ENCODE data around the gene SLA2.
"Not testable (repeated sequence)": the region's sequence is repeated elsewhere in the genome, so short reads cannot be mapped to it uniquely, and the experiment has no call there.

The SLA2 gene

GRCh38 chr20:36645353-36645752 lies 643 bp downstream of the SLA2 start:
- DNase-seq (ENCODE audit: low read depth in 3 of 3) = no peak

- peak in 2 of 3 donors; percentile 42 to 54 for DNase-seq (ENCODE audit: low read depth in 3 of 3)
Measured at GRCh38 chr20:36644706-36645095, 1.3 kb downstream of the SLA2 start.

- DNase-seq (ENCODE audit: low read depth in 3 of 3) = peak; percentile 29 to 48 (median 45)
Measured at GRCh38 chr20:36644032-36644705, 1.8 kb downstream of the SLA2 start.

- DNase-seq (ENCODE audit: low read depth in 3 of 3) = no peak
Measured at GRCh38 chr20:36642136-36642535, 3.9 kb downstream of the SLA2 start.

GRCh38 chr20:36641506-36641843 lies 4.5 kb downstream of the SLA2 start:
- DNase-seq (ENCODE audit: low read depth in 3 of 3) = no peak

GRCh38 chr20:36638876-36639400 lies 7.1 kb downstream of the SLA2 start:
- DNase-seq (ENCODE audit: low read depth in 3 of 3) = not testable (repeated sequence)

GRCh38 chr20:36634342-36634741 lies 11.7 kb downstream of the SLA2 start:
- DNase-seq (ENCODE audit: low read depth in 3 of 3) = no peak

GRCh38 chr20:36633285-36633772 lies 12.7 kb downstream of the SLA2 start:
- DNase-seq (ENCODE audit: low read depth in 3 of 3) = no peak

GRCh38 chr20:36632487-36633284 lies 13.3 kb downstream of the SLA2 start:
- no peak for DNase-seq (ENCODE audit: low read depth in 3 of 3)

- no peak for DNase-seq (ENCODE audit: low read depth in 3 of 3)
Measured at GRCh38 chr20:36632147-36632486, 13.9 kb downstream of the SLA2 start.

- DNase-seq (ENCODE audit: low read depth in 3 of 3) = no peak
Measured at GRCh38 chr20:36631646-36632045, 14.3 kb downstream of the SLA2 start.

- DNase-seq (ENCODE audit: low read depth in 3 of 3) = no peak
Measured at GRCh38 chr20:36629719-36630681, 16.0 kb downstream of the SLA2 start.

GRCh38 chr20:36628076-36628475 lies 17.9 kb downstream of the SLA2 start:
- no peak for DNase-seq (ENCODE audit: low read depth in 3 of 3)

- no peak for DNase-seq (ENCODE audit: low read depth in 3 of 3)
Measured at GRCh38 chr20:36624944-36625324, 21.1 kb downstream of the SLA2 start.

- no peak for DNase-seq (ENCODE audit: low read depth in 3 of 3)
Measured at GRCh38 chr20:36624068-36624943, 21.7 kb downstream of the SLA2 start.

- no peak for DNase-seq (ENCODE audit: low read depth in 3 of 3)
Measured at GRCh38 chr20:36623444-36623843, 22.6 kb downstream of the SLA2 start.

GRCh38 chr20:36620917-36621316 lies 25.1 kb downstream of the SLA2 start:
- DNase-seq (ENCODE audit: low read depth in 3 of 3) = no peak

GRCh38 chr20:36614781-36615557 lies 31.0 kb downstream of the SLA2 start:
- DNase-seq (ENCODE audit: low read depth in 3 of 3) = no peak

- DNase-seq (ENCODE audit: low read depth in 3 of 3) = no peak
Measured at GRCh38 chr20:36613974-36614373, 32.0 kb downstream of the SLA2 start.

- DNase-seq (ENCODE audit: low read depth in 3 of 3) = no peak
Measured at GRCh38 chr20:36611625-36612024, 34.4 kb downstream of the SLA2 start.

Data from stimulated activated CD4-positive, alpha-beta T cell treated with anti-CD3 and anti-CD28 coated beads, TNF-alpha, amount 100 ng/mL, for 48 hours (primary cell).